Neuronal stem cell (in vitro differentiated cells): ENCODE results near the gene HID1.

Source experiments
- DNase-seq: peaks from one replicate; pipeline ENCODE4 v3.0.0-alpha.2; 2013; ENCODE audit warnings: low spot score
- H2AFZ ChIP-seq: one replicate; pipeline ENCODE4 v1.6.1; 2013; ENCODE audit warnings: mild to moderate bottlenecking, low read length, inconsistent platforms
- H2AK5ac ChIP-seq: 2 replicates; pipeline ENCODE4 v1.6.1; 2013; ENCODE audit warnings: low read depth, mild to moderate bottlenecking, inconsistent platforms, low read length, moderate library complexity, mixed read lengths
- H2BK120ac ChIP-seq: 2 replicates; pipeline ENCODE4 v1.6.1; 2013; ENCODE audit warnings: low read depth, mild to moderate bottlenecking, inconsistent platforms, low read length, moderate library complexity, mixed read lengths
- H2BK12ac ChIP-seq: one replicate; pipeline ENCODE4 v1.6.1; 2013; ENCODE audit warnings: low read length, inconsistent platforms
- H2BK15ac ChIP-seq: 2 replicates; pipeline ENCODE4 v1.6.1; 2013; ENCODE audit warnings: mild to moderate bottlenecking, low read length, inconsistent platforms, mixed read lengths
- H2BK5ac ChIP-seq: one replicate; pipeline ENCODE4 v1.6.1; 2013; ENCODE audit warnings: inconsistent platforms, mild to moderate bottlenecking, low read length, moderate library complexity
- H3K14ac ChIP-seq: one replicate; pipeline ENCODE4 v1.6.1; 2013; ENCODE audit warnings: low read length, inconsistent platforms
- H3K18ac ChIP-seq: 2 replicates; pipeline ENCODE4 v1.6.1; 2013; ENCODE audit warnings: low read length, inconsistent platforms
- H3K23ac ChIP-seq: 2 replicates; pipeline ENCODE4 v1.6.1; 2013; ENCODE audit warnings: low read depth, mild to moderate bottlenecking, mixed read lengths, low read length, inconsistent platforms; ENCODE audit not compliant: poor library complexity
- H3K27ac ChIP-seq: replicated peaks from 3 replicates; pipeline ENCODE4 v1.5.1; 2013; ENCODE audit warnings: low read length, inconsistent platforms
- H3K27me3 ChIP-seq, 3 experiments: 2 replicates each; pipeline ENCODE4 v1.6.1; 2013; ENCODE audit warnings: low read length in 3 of 3, mild to moderate bottlenecking in 2 of 3, inconsistent platforms in 1 of 3, low read depth in 1 of 3, mixed read lengths in 1 of 3, moderate library complexity in 1 of 3; ENCODE audit not compliant: control insufficient read depth in 3 of 3, insufficient read depth in 3 of 3
- H3K36me3 ChIP-seq, 2 donors: replicated peaks in 1 of 2; 2 replicates each; pipeline ENCODE4 v1.6.1; 2013; ENCODE audit warnings: low read length in 2 of 2; ENCODE audit not compliant: control insufficient read depth in 2 of 2, insufficient read depth in 2 of 2
- H3K4ac ChIP-seq: 2 replicates; pipeline ENCODE4 v1.6.1; 2013; ENCODE audit warnings: inconsistent platforms, mild to moderate bottlenecking, low read length, moderate library complexity
- H3K4me1 ChIP-seq, 2 donors: 1 replicate in 1 of 2; 2 replicates in 1 of 2; pipeline ENCODE4 v1.6.1; 2013; ENCODE audit warnings: low read length in 2 of 2, low read depth in 1 of 2; ENCODE audit not compliant: control insufficient read depth in 2 of 2, insufficient read depth in 1 of 2
- H3K4me2 ChIP-seq: one replicate; pipeline ENCODE4 v1.6.1; 2013; ENCODE audit warnings: mild to moderate bottlenecking, low read length, inconsistent platforms; ENCODE audit not compliant: insufficient read depth, poor library complexity, severe bottlenecking
- H3K4me3 ChIP-seq, 2 donors: 2 replicates each; pipeline ENCODE4 v1.5.1; 2013; ENCODE audit warnings: low read length in 2 of 2, mild to moderate bottlenecking in 2 of 2, inconsistent platforms in 1 of 2, moderate library complexity in 1 of 2
- H3K79me1 ChIP-seq: one replicate; pipeline ENCODE4 v1.6.1; 2013; ENCODE audit warnings: low read depth, mild to moderate bottlenecking, inconsistent platforms, low read length, moderate library complexity
- H3K9ac ChIP-seq: one replicate; pipeline ENCODE4 v1.6.1; 2013; ENCODE audit warnings: mild to moderate bottlenecking, low read depth, low read length, inconsistent platforms; ENCODE audit not compliant: poor library complexity
- H3K9me3 ChIP-seq, 2 donors: replicated peaks in 1 of 2; 2 replicates each; pipeline versions ENCODE3 to v1.6.1; 2013; ENCODE audit warnings: low read length in 2 of 2, mild to moderate bottlenecking in 2 of 2, inconsistent platforms in 1 of 2, low read depth in 1 of 2, mixed read lengths in 1 of 2, moderate library complexity in 1 of 2; ENCODE audit not compliant: control insufficient read depth in 2 of 2, insufficient read depth in 1 of 2
- H4K8ac ChIP-seq: one replicate; pipeline ENCODE4 v1.6.1; 2013; ENCODE audit warnings: low read depth, mild to moderate bottlenecking, inconsistent platforms, low read length, moderate library complexity
- H4K91ac ChIP-seq: one replicate; pipeline ENCODE4 v1.6.1; 2013; ENCODE audit warnings: low read length, low read depth, mild to moderate bottlenecking, inconsistent platforms; ENCODE audit not compliant: poor library complexity
- WGBS, 2 donors: extraction: QIAGEN DNeasy Blood & Tissue Kit; methylation state at CpG; one replicate each; pipeline ENCODE4 v1.1.7; 2013; ENCODE audit warnings: missing lambda C conversion rate in 2 of 2, mixed read lengths in 1 of 2; ENCODE audit not compliant: insufficient read length in 2 of 2, insufficient replicate concordance in 1 of 2; ENCODE audit errors: extremely low coverage in 2 of 2; 5-methylcytosine and 5-hydroxymethylcytosine counted together

HID1 gene

GRCh38 chr17:74961657-74962350, 10.8 kb downstream of the HID1 start:
- H3K4me1 ChIP-seq, result no peaks in the 10 kb centered on the region
- H2BK120ac ChIP-seq, result no peak overlapping the region
- WGBS, 2 donors, result no CpG with 5 or more reads among the region's 23 CpGs
- H3K23ac ChIP-seq, result no peak overlapping the region
- no peak overlapping the region for H3K4me2 ChIP-seq
- H4K8ac ChIP-seq, result no peak overlapping the region
- peak overlapping the region; percentile 9 for H3K9ac ChIP-seq
- H2BK12ac ChIP-seq, result no peak overlapping the region
- H3K27ac ChIP-seq, result no peak overlapping the region
- H2AK5ac ChIP-seq, result peak overlapping the region; percentile 23
- peak; percentile 85 for DNase-seq
- H3K79me1 ChIP-seq, result no peaks in the 10 kb centered on the region
- peak overlapping the region; percentile 16 for H2BK5ac ChIP-seq
- H3K4ac ChIP-seq, result no peak overlapping the region
- no peak overlapping the region for H4K91ac ChIP-seq
- no peak overlapping the region for H3K14ac ChIP-seq
- no peak overlapping the region for H3K18ac ChIP-seq
- H3K36me3 ChIP-seq, result no peaks in the 10 kb centered on the region
- H3K4me3 ChIP-seq, result no peak overlapping the region
- H2AFZ ChIP-seq, result peak overlapping the region; percentile 66
- no peak overlapping the region for H2BK15ac ChIP-seq
- H3K9me3 ChIP-seq, result peaks cover 0 to 1% of the 10 kb centered on the region in 2 donors
- peaks cover 0 to 41% (median 11%) of the 10 kb centered on the region in 3 experiments for H3K27me3 ChIP-seq

- Histone ChIP-seq H4K8ac (peak overlapping the region; percentile 98), H3K4ac (no peak overlapping the region), H2BK12ac (no peak overlapping the region), H2AK5ac (no peak overlapping the region), H3K14ac (no peak overlapping the region), H3K9ac (peak overlapping the region; percentile 53), H2BK5ac (no peak overlapping the region), H2AFZ (no peak overlapping the region), H3K4me3 (no peak overlapping the region), H3K4me2 (no peak overlapping the region), H2BK120ac (no peak overlapping the region), H2BK15ac (no peak overlapping the region), H4K91ac (no peak overlapping the region), H3K4me1 (no peaks in the 10 kb centered on the region), H3K27me3 (peaks cover 0 to 50% (median 11%) of the 10 kb centered on the region in 3 experiments), H3K9me3 (peaks cover 0 to 1% of the 10 kb centered on the region in 2 donors), H3K18ac (no peak overlapping the region), H3K36me3 (no peaks in the 10 kb centered on the region), H3K79me1 (no peaks in the 10 kb centered on the region), H3K23ac (no peak overlapping the region), H3K27ac (no peak overlapping the region)
- no peak for DNase-seq
- WGBS, 2 donors, result no CpG with 5 or more reads among the region's 19 CpGs
Observed at GRCh38 chr17:74960570-74961342, 11.8 kb downstream of the HID1 start.

GRCh38 chr17:74959826-74960515, 12.6 kb downstream of the HID1 start:
- Histone ChIP-seq H3K23ac (peak overlapping the region; percentile 68), H2BK120ac (peak overlapping the region; percentile 63), H2BK15ac (no peak overlapping the region), H3K36me3 (no peaks in the 10 kb centered on the region), H3K27ac (no peak overlapping the region), H3K4me2 (no peak overlapping the region), H2BK5ac (no peak overlapping the region), H4K8ac (peak overlapping the region; percentile 98), H4K91ac (no peak overlapping the region), H3K9ac (peak overlapping the region; percentile 63), H3K9me3 (peaks cover 0 to 1% of the 10 kb centered on the region in 2 donors), H3K4me1 (no peaks in the 10 kb centered on the region), H3K18ac (no peak overlapping the region), H2AFZ (no peak overlapping the region), H2BK12ac (peak overlapping the region; percentile 31), H3K14ac (no peak overlapping the region), H3K4me3 (peak overlapping the region in 1 of 2 donors; percentile 24), H3K79me1 (no peaks in the 10 kb centered on the region), H3K4ac (no peak overlapping the region), H3K27me3 (peaks cover 0 to 51% (median 11%) of the 10 kb centered on the region in 3 experiments), H2AK5ac (peak overlapping the region; percentile 14)
- no peak for DNase-seq
- WGBS, 2 donors, result no CpG with 5 or more reads among the region's 14 CpGs
